ENCODE measurements around the gene NADSYN1.

DNA sequence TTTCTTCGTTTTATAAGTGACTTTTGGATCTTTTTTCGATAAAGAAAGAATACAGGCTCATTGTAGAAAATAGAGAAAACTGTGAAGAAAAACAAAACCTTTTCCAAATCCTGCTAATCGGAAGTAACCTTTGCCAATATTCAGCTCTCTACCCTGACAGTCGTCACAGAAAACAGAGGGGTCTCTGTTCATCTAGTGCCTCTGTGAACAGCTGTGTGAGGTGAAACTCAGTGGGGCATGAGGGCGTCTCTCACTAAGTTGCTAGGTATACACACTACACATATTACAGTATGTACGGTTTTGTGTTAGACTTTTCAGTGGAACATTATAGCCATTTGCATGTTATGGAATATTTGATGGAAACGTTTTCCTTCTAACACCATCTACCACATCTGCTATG, 44.2 kb upstream of the NADSYN1 start:
- TF ChIP-seq, protein P1, sequence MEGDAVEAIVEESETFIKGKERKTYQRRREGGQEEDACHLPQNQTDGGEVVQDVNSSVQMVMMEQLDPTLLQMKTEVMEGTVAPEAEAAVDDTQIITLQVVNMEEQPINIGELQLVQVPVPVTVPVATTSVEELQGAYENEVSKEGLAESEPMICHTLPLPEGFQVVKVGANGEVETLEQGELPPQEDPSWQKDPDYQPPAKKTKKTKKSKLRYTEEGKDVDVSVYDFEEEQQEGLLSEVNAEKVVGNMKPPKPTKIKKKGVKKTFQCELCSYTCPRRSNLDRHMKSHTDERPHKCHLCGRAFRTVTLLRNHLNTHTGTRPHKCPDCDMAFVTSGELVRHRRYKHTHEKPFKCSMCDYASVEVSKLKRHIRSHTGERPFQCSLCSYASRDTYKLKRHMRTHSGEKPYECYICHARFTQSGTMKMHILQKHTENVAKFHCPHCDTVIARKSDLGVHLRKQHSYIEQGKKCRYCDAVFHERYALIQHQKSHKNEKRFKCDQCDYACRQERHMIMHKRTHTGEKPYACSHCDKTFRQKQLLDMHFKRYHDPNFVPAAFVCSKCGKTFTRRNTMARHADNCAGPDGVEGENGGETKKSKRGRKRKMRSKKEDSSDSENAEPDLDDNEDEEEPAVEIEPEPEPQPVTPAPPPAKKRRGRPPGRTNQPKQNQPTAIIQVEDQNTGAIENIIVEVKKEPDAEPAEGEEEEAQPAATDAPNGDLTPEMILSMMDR (IDR thresholded peaks at IDR 0.05), result no peak
- TF ChIP-seq POLR2A (IDR thresholded peaks at IDR 0.05), result no peak
